MM.1S (cell line): ENCODE measurements around the gene CD37.

Experiments
- DNase-seq: peaks from one replicate; pipeline ENCODE4 v3.0.0-alpha.2; 2015
- H2AFZ ChIP-seq: fragments of 300-600 bp; sonication (generic); 2 replicates; pipeline ENCODE4 v1.6.0; 2016; ENCODE audit warnings: antibody characterized with exemption, low read length
- H3F3A ChIP-seq: fragments of 300-600 bp; sonication (generic); 2 replicates; pipeline ENCODE4 v1.6.1; 2016; ENCODE audit warnings: mild to moderate bottlenecking, antibody characterized with exemption, low read length, moderate library complexity, mixed read lengths; ENCODE audit not compliant: insufficient read depth
- H3K27ac ChIP-seq: fragments of 300-600 bp; sonication (generic); 2 replicates; pipeline ENCODE4 v1.5.1; 2016; ENCODE audit warnings: mild to moderate bottlenecking, low read length
- H3K27me3 ChIP-seq: fragments of 300-600 bp; sonication (generic); replicated peaks from 2 replicates; pipeline ENCODE4 v1.6.0; 2016; ENCODE audit warnings: low read length; ENCODE audit not compliant: insufficient read depth
- H3K36me3 ChIP-seq: fragments of 300-600 bp; sonication (generic); replicated peaks from 2 replicates; pipeline ENCODE4 v1.6.1; 2016; ENCODE audit warnings: mild to moderate bottlenecking, low read length, mixed read lengths; ENCODE audit not compliant: insufficient read depth
- H3K4me1 ChIP-seq: fragments of 300-600 bp; sonication (generic); 2 replicates; pipeline ENCODE4 v1.6.1; 2016; ENCODE audit warnings: low read length, mixed read lengths
- H3K4me2 ChIP-seq: fragments of 300-600 bp; sonication (generic); 2 replicates; pipeline ENCODE4 v1.6.0; 2016; ENCODE audit warnings: low read depth, low read length
- H3K4me3 ChIP-seq: fragments of 300-600 bp; sonication (generic); 2 replicates; pipeline ENCODE4 v1.5.1; 2016; ENCODE audit warnings: low read length, mixed read lengths
- H3K79me2 ChIP-seq: fragments of 300-600 bp; sonication (generic); 2 replicates; pipeline ENCODE4 v1.6.1; 2016; ENCODE audit warnings: mixed run types, low read length, mixed read lengths
- H3K9ac ChIP-seq: fragments of 300-600 bp; sonication (generic); 2 replicates; pipeline ENCODE4 v1.6.1; 2016; ENCODE audit warnings: low read length, mixed read lengths
- H3K9me2 ChIP-seq: fragments of 300-600 bp; sonication (generic); replicated peaks from 2 replicates; pipeline ENCODE4 v1.6.1; 2016; ENCODE audit warnings: mild to moderate bottlenecking, low read length, mixed read lengths; ENCODE audit not compliant: insufficient read depth
- H3K9me3 ChIP-seq: fragments of 300-600 bp; sonication (generic); replicated peaks from 2 replicates; pipeline ENCODE4 v1.6.1; 2016; ENCODE audit warnings: mild to moderate bottlenecking, low read length, mixed read lengths; ENCODE audit not compliant: insufficient read depth
- H4K20me1 ChIP-seq: fragments of 300-600 bp; sonication (generic); 2 replicates; pipeline ENCODE4 v1.6.1; 2016; ENCODE audit warnings: mild to moderate bottlenecking, low read length, moderate library complexity, mixed read lengths; ENCODE audit not compliant: insufficient read depth
- EZH2 ChIP-seq: fragments of 300-600 bp; sonication (generic); optimal IDR thresholded peaks from 2 replicates; pipeline ENCODE3; 2017; ENCODE audit warnings: low read depth, mild to moderate bottlenecking, antibody characterized with exemption, low read length, mixed read lengths
- EZH2phosphoT487 ChIP-seq: fragments of 300-600 bp; sonication (generic); IDR thresholded peaks from 2 replicates; pipeline ENCODE4 v1.6.1; 2018; ENCODE audit warnings: antibody characterized with exemption, low read length
- TF ChIP-seq, protein P1 (sequence below): fragments of 300-600 bp; sonication (generic); IDR thresholded peaks from 2 replicates; pipeline ENCODE4 v1.5.1; 2016; ENCODE audit warnings: antibody characterized with exemption, low read length, mixed read lengths

The CD37 gene

DNA sequence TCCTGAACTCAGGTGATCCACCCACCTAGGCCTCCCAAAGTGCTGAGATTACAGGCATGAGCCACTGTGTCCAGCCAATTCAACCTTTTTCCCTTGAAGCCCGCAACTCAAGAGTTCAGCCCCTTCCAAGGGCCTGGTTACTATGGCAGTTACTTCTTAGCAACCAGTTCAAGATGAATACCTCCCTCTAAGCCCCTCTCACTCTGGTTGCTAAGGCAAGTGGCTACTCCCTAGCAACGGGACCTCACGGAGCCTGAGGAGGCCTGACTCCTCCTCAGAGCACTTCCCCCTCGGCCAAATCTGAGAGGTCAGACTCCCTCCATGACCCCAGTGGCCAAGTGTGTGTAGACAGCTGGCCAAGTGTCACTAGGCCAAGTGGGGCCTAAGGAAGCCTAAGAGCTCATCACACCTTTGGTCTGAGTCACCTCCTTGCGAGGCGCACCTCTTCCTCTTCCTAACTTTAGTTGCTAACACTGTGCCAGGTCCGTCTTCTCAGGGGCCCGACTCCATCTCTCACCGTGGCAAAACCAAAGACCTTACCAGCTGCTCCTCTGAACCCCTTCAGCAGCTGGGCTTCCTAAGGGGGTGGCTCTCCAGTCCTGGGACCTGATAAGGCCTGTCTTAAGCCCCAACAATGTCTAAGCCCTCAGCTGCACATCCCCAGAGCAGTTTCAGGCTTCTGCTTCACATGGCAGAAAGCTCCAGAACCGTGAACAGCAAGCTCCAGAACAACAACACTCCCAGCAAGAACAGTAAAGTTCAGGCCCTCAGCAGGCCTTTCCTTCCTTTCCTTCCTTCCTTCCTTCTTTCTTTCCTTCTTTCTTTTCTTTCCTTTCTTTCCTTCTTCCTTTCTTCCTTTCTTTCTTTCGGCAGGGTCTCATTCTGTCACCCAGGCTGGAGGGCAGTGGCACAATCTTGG, 9.6 kb downstream of the CD37 start:
- Histone ChIP-seq H3K4me1 (no peaks in the 10 kb centered on the region), H2AFZ (no peak overlapping the region)

GRCh38 chr19:49347191-49347590, 12.0 kb downstream of the CD37 start:
- no peaks in the 10 kb centered on the region for H3F3A ChIP-seq
- no peaks in the 10 kb centered on the region for H3K9me2 ChIP-seq
- H3K4me3 ChIP-seq: no peak overlapping the region
- TF ChIP-seq EZH2phosphoT487 (no peak), EZH2 (no peak)
- TF ChIP-seq, protein P1, sequence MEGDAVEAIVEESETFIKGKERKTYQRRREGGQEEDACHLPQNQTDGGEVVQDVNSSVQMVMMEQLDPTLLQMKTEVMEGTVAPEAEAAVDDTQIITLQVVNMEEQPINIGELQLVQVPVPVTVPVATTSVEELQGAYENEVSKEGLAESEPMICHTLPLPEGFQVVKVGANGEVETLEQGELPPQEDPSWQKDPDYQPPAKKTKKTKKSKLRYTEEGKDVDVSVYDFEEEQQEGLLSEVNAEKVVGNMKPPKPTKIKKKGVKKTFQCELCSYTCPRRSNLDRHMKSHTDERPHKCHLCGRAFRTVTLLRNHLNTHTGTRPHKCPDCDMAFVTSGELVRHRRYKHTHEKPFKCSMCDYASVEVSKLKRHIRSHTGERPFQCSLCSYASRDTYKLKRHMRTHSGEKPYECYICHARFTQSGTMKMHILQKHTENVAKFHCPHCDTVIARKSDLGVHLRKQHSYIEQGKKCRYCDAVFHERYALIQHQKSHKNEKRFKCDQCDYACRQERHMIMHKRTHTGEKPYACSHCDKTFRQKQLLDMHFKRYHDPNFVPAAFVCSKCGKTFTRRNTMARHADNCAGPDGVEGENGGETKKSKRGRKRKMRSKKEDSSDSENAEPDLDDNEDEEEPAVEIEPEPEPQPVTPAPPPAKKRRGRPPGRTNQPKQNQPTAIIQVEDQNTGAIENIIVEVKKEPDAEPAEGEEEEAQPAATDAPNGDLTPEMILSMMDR: no peak
- no peaks in the 10 kb centered on the region for H4K20me1 ChIP-seq
- no peaks in the 10 kb centered on the region for H3K4me1 ChIP-seq
- H3K36me3 ChIP-seq: no peaks in the 10 kb centered on the region
- no peak overlapping the region for H3K4me2 ChIP-seq
- no peak for DNase-seq
- H3K27ac ChIP-seq: no peak overlapping the region
- H3K79me2 ChIP-seq: no peaks in the 10 kb centered on the region
- H2AFZ ChIP-seq: no peak overlapping the region
- H3K9ac ChIP-seq: no peak overlapping the region
- H3K27me3 ChIP-seq: peaks cover 30% of the 10 kb centered on the region
- no peaks in the 10 kb centered on the region for H3K9me3 ChIP-seq

More for the DNA sequence above, 9.6 kb downstream of the CD37 start:
- peaks cover 10% of the 10 kb centered on the region for H3K27me3 ChIP-seq
- TF ChIP-seq EZH2 (no peak), EZH2phosphoT487 (no peak)
- TF ChIP-seq, protein P1: no peak
- H3K36me3 ChIP-seq: no peaks in the 10 kb centered on the region
- DNase-seq: no peak
- no peak overlapping the region for H3K4me3 ChIP-seq
- no peak overlapping the region for H3K9ac ChIP-seq
- no peaks in the 10 kb centered on the region for H3K9me2 ChIP-seq
- H3K79me2 ChIP-seq: no peaks in the 10 kb centered on the region
- H3K27ac ChIP-seq: no peak overlapping the region
- H3F3A ChIP-seq: no peaks in the 10 kb centered on the region
- H3K9me3 ChIP-seq: no peaks in the 10 kb centered on the region
- H3K4me2 ChIP-seq: no peak overlapping the region
- no peaks in the 10 kb centered on the region for H4K20me1 ChIP-seq

DNA sequence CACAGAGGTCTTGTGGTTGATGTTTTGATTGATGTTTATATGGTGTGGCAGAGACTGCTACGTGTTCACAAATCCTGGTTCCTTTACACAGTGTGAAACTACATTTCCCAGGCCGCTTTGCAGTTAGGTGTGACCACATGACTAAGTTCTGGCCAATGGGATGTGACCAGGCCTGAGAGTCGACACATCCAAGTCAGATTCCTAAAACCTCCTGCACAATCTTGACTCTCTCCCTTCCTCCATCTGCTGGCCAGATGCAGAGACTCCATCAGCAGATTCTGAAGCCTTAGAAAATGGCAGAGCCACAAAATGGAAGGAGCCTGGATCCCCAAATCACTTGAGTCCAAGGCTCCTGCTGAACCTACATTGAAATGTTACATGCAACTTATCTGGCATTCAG, 12.6 kb downstream of the CD37 start:
- TF ChIP-seq EZH2phosphoT487 (no peak), EZH2 (no peak)
- TF ChIP-seq, protein P1: no peak
- Histone ChIP-seq H3K4me2 (no peak overlapping the region), H3F3A (no peaks in the 10 kb centered on the region), H4K20me1 (no peaks in the 10 kb centered on the region), H3K27ac (no peak overlapping the region), H3K36me3 (no peaks in the 10 kb centered on the region), H3K4me3 (no peak overlapping the region), H3K9ac (no peak overlapping the region), H3K9me2 (no peaks in the 10 kb centered on the region), H3K4me1 (no peaks in the 10 kb centered on the region), H2AFZ (no peak overlapping the region), H3K79me2 (no peaks in the 10 kb centered on the region), H3K9me3 (no peaks in the 10 kb centered on the region), H3K27me3 (peaks cover 36% of the 10 kb centered on the region)
- DNase-seq: no peak
